C4-2B (cell line): ENCODE measurements around the gene ASIC2.

ENCODE experiments used
- H3K27ac ChIP-seq: fragments of 450-650 bp; 2 replicates; pipeline ENCODE4 v1.5.1; 2017
- CTCF ChIP-seq: fragments of 450-650 bp; conservative IDR thresholded peaks from 2 replicates; pipeline ENCODE4 v1.5.1; 2017; ENCODE audit warnings: mild to moderate bottlenecking
- ZFX ChIP-seq: fragments of 450-650 bp; IDR thresholded peaks from 2 replicates; pipeline ENCODE4 v1.6.1; 2017

ASIC2 gene

GRCh38 chr17:33013596-33014375 lies 279.3 kb downstream of the ASIC2 start:
- TF ChIP-seq CTCF, result no peak
- TF ChIP-seq ZFX, result no peak
- H3K27ac ChIP-seq, result no peak overlapping the region

- no peak for TF ChIP-seq CTCF
- H3K27ac ChIP-seq, result no peak overlapping the region
These were observed 280.5 kb downstream of the ASIC2 start for GRCh38 chr17:33012522-33013033.

GRCh38 chr17:33009636-33010035 lies 283.5 kb downstream of the ASIC2 start:
- H3K27ac ChIP-seq, result no peak overlapping the region
- TF ChIP-seq CTCF (no peak), ZFX (no peak)

GRCh38 chr17:33007186-33007585 lies 285.9 kb downstream of the ASIC2 start:
- no peak for TF ChIP-seq ZFX
- TF ChIP-seq CTCF, result no peak

GRCh38 chr17:33002246-33002645 lies 290.8 kb downstream of the ASIC2 start:
- no peak for TF ChIP-seq CTCF
- no peak for TF ChIP-seq ZFX
- no peak overlapping the region for H3K27ac ChIP-seq

More at GRCh38 chr17:33007186-33007585, 285.9 kb downstream of the ASIC2 start:
- no peak overlapping the region for H3K27ac ChIP-seq

GRCh38 chr17:32998887-32999228 lies 294.2 kb downstream of the ASIC2 start:
- no peak overlapping the region for H3K27ac ChIP-seq
- TF ChIP-seq ZFX (no peak), CTCF (no peak)

GRCh38 chr17:32998111-32998886 lies 294.8 kb downstream of the ASIC2 start:
- TF ChIP-seq ZFX (no peak), CTCF (peak; percentile 95)
- H3K27ac ChIP-seq, result no peak overlapping the region
